OCI-LY1 (cell line): Measurements from ENCODE around the gene RESP18.

ENCODE experiments used
- H2AFZ ChIP-seq: fragments of 200-600 bp; sonication (generic), shearing (Covaris generic); 2 replicates; pipeline ENCODE4 v1.6.0; 2014; ENCODE audit warnings: antibody characterized with exemption, mild to moderate bottlenecking, low read length
- H3F3A ChIP-seq: fragments of 200-600 bp; sonication (generic), shearing (Covaris generic); 2 replicates; pipeline ENCODE4 v1.6.0; 2014; ENCODE audit warnings: mild to moderate bottlenecking, antibody characterized with exemption, low read length, moderate library complexity; ENCODE audit not compliant: insufficient read depth
- H3K27ac ChIP-seq: fragments of 200-600 bp; sonication (generic); 2 replicates; pipeline ENCODE4 v1.5.1; 2014; ENCODE audit warnings: low read length, mixed run types, mild to moderate bottlenecking, low read depth; ENCODE audit not compliant: poor library complexity, severe bottlenecking
- H3K27me3 ChIP-seq: fragments of 200-600 bp; sonication (generic); 2 replicates; pipeline ENCODE4 v1.6.0; 2014; ENCODE audit warnings: antibody characterized with exemption, mild to moderate bottlenecking, low read length, moderate library complexity; ENCODE audit not compliant: insufficient read depth
- H3K36me3 ChIP-seq: fragments of 200-600 bp; sonication (generic); 2 replicates; pipeline ENCODE4 v1.6.1; 2014; ENCODE audit warnings: mild to moderate bottlenecking, antibody characterized with exemption, low read length, moderate library complexity, mixed read lengths; ENCODE audit not compliant: insufficient read depth
- H3K4me1 ChIP-seq: fragments of 200-600 bp; sonication (generic); 2 replicates; pipeline ENCODE4 v1.5.1; 2014; ENCODE audit warnings: mild to moderate bottlenecking, low read length, moderate library complexity; ENCODE audit not compliant: insufficient read depth, severe bottlenecking
- H3K4me2 ChIP-seq: fragments of 200-600 bp; sonication (generic), shearing (Covaris generic); 2 replicates; pipeline ENCODE4 v1.6.1; 2014; ENCODE audit warnings: low read length
- H3K4me3 ChIP-seq: fragments of 200-600 bp; sonication (generic); 2 replicates; pipeline ENCODE4 v1.5.1; 2014; ENCODE audit warnings: low read length, low read depth, mild to moderate bottlenecking, mixed read lengths; ENCODE audit not compliant: poor library complexity, severe bottlenecking
- H3K79me2 ChIP-seq: fragments of 200-600 bp; shearing (Covaris generic); 2 replicates; pipeline ENCODE4 v1.6.1; 2016; ENCODE audit warnings: mixed run types, low read length, mixed read lengths; ENCODE audit not compliant: insufficient read depth
- H3K9ac ChIP-seq: fragments of 200-600 bp; sonication (generic), shearing (Covaris generic); 2 replicates; pipeline ENCODE4 v1.6.1; 2014; ENCODE audit warnings: mild to moderate bottlenecking, low read length, mixed read lengths
- H3K9me2 ChIP-seq: fragments of 200-600 bp; sonication (generic), shearing (Covaris generic); 2 replicates; pipeline ENCODE4 v1.6.1; 2014; ENCODE audit warnings: low read depth, mild to moderate bottlenecking, low read length, mixed read lengths
- H3K9me3 ChIP-seq: fragments of 200-600 bp; shearing (Covaris generic); 2 replicates; pipeline ENCODE4 v1.6.1; 2014; ENCODE audit warnings: low read length, mixed read lengths
- H4K20me1 ChIP-seq: fragments of 200-600 bp; sonication (generic), shearing (Covaris generic); 2 replicates; pipeline ENCODE4 v1.6.0; 2016; ENCODE audit warnings: mild to moderate bottlenecking, low read length; ENCODE audit not compliant: insufficient read depth
- EZH2 ChIP-seq: fragments of 200-600 bp; sonication (generic), shearing (Covaris generic); IDR thresholded peaks from 2 replicates; pipeline ENCODE4 v1.8.0; 2017; ENCODE audit warnings: borderline replicate concordance, mixed run types, mild to moderate bottlenecking, antibody characterized with exemption, low read length, moderate library complexity, mixed read lengths
- TF ChIP-seq, protein P1 (sequence below): fragments of 200-600 bp; sonication (generic), shearing (Covaris generic); IDR thresholded peaks from 2 replicates; pipeline ENCODE4 v1.5.1; 2017; ENCODE audit warnings: mild to moderate bottlenecking, antibody characterized with exemption, low read length, moderate library complexity, mixed read lengths

Gene RESP18

GRCh38 chr2:219278655-219279150 lies 53.8 kb downstream of the RESP18 start:
- no peaks in the 10 kb centered on the region for H4K20me1 ChIP-seq
- no peaks in the 10 kb centered on the region for H3K9me2 ChIP-seq
- peak overlapping the region; percentile 95 for H3K4me2 ChIP-seq
- H3K27me3 ChIP-seq = no peaks in the 10 kb centered on the region
- no peak for TF ChIP-seq EZH2
- TF ChIP-seq, protein P1, sequence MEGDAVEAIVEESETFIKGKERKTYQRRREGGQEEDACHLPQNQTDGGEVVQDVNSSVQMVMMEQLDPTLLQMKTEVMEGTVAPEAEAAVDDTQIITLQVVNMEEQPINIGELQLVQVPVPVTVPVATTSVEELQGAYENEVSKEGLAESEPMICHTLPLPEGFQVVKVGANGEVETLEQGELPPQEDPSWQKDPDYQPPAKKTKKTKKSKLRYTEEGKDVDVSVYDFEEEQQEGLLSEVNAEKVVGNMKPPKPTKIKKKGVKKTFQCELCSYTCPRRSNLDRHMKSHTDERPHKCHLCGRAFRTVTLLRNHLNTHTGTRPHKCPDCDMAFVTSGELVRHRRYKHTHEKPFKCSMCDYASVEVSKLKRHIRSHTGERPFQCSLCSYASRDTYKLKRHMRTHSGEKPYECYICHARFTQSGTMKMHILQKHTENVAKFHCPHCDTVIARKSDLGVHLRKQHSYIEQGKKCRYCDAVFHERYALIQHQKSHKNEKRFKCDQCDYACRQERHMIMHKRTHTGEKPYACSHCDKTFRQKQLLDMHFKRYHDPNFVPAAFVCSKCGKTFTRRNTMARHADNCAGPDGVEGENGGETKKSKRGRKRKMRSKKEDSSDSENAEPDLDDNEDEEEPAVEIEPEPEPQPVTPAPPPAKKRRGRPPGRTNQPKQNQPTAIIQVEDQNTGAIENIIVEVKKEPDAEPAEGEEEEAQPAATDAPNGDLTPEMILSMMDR = no peak
- no peaks in the 10 kb centered on the region for H3F3A ChIP-seq
- H2AFZ ChIP-seq = no peak overlapping the region
- H3K9ac ChIP-seq = peak overlapping the region; percentile 90
- peaks cover 67% of the 10 kb centered on the region for H3K4me1 ChIP-seq
- H3K4me3 ChIP-seq = peak overlapping the region; percentile 79
- H3K36me3 ChIP-seq = peaks cover 27% of the 10 kb centered on the region; the same call in 1 of the 2 replicates
- peaks cover 18% of the 10 kb centered on the region for H3K79me2 ChIP-seq
- no peaks in the 10 kb centered on the region for H3K9me3 ChIP-seq
- peak overlapping the region; percentile 99 for H3K27ac ChIP-seq

- peak overlapping the region; percentile 95 for H3K4me2 ChIP-seq
Measured at GRCh38 chr2:219277703-219278654, 54.6 kb downstream of the RESP18 start.

More at GRCh38 chr2:219277703-219278654, 54.6 kb downstream of the RESP18 start:
- H3K9ac ChIP-seq = peak overlapping the region; percentile 90
- no peaks in the 10 kb centered on the region for H3K27me3 ChIP-seq
- peak overlapping the region; percentile 79 for H3K4me3 ChIP-seq
- no peak for TF ChIP-seq EZH2
- TF ChIP-seq, protein P1 = peak; percentile 98
- H3K36me3 ChIP-seq = peaks cover 20% of the 10 kb centered on the region; the same call in 1 of the 2 replicates
- peaks cover 18% of the 10 kb centered on the region for H3K79me2 ChIP-seq
- H2AFZ ChIP-seq = no peak overlapping the region; the same call in 1 of the 2 replicates
- H4K20me1 ChIP-seq = no peaks in the 10 kb centered on the region
- H3K27ac ChIP-seq = peak overlapping the region; percentile 99
- H3K4me1 ChIP-seq = peaks cover 67% of the 10 kb centered on the region
- no peaks in the 10 kb centered on the region for H3K9me3 ChIP-seq
- no peaks in the 10 kb centered on the region for H3F3A ChIP-seq
- H3K9me2 ChIP-seq = no peaks in the 10 kb centered on the region
